Fibroblast of villous mesenchyme (primary cell): ENCODE data around the gene MRPL16. TPM values are rescaled to one million over a fixed set of nuclear protein-coding genes. Genes with fewer than 3 reads are reported as not detected.

ENCODE experiments used
- DNase-seq: peaks from one replicate; pipeline ENCODE4 v3.0.0-alpha.2; 2010; ENCODE audit warnings: low read depth
- H3K4me3 ChIP-seq: 2 replicates; pipeline ENCODE4 v1.5.1; 2011; ENCODE audit warnings: low read depth, mild to moderate bottlenecking, low read length
- total RNA-seq: library from RNA; depleted of rRNA; stranded (reverse); fragments of >200 nt; gene quantifications from 2 replicates; pipeline ENCODE4 v1.2.3, GENCODE V29; 2012
- TF ChIP-seq, protein P1 (sequence below): IDR thresholded peaks from 2 replicates; pipeline ENCODE4 v1.5.1; 2012; ENCODE audit warnings: low read depth, mild to moderate bottlenecking, low read length; ENCODE audit not compliant: insufficient read depth

Gene MRPL16
- total RNA-seq, 1 donor = 44.5 TPM

DNA sequence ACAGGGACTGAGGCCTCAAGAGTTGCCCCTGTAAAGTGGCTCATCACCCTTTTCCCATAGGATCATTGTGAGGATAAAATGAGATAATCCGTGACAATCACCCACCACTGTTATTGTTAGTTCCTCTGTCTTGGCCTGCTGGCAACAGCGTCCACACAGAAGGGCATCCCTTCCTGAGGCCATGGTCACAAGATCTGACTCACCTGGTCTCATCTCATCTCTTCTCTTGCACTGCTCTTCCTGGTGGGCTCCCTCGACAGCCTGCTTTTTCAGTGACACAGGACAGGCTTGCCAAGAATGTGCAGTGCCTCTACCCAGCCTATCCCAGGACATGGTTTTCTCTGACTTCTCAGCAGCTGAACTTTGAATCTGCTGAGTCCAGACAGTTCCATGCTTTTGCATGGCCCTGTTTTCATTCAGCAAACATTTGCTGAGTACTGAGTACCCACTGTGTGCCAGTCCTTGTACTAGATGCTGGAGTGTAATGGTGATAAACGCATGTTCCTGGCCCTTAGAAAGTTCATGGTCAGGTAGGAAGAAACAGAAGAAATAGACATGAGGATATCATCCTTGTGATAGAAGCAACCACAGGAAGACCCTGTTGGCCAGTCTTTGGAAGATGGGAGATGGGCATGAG, 52.1 kb downstream of the MRPL16 start:
- H3K4me3 ChIP-seq = no peak overlapping the region
- TF ChIP-seq, protein P1, sequence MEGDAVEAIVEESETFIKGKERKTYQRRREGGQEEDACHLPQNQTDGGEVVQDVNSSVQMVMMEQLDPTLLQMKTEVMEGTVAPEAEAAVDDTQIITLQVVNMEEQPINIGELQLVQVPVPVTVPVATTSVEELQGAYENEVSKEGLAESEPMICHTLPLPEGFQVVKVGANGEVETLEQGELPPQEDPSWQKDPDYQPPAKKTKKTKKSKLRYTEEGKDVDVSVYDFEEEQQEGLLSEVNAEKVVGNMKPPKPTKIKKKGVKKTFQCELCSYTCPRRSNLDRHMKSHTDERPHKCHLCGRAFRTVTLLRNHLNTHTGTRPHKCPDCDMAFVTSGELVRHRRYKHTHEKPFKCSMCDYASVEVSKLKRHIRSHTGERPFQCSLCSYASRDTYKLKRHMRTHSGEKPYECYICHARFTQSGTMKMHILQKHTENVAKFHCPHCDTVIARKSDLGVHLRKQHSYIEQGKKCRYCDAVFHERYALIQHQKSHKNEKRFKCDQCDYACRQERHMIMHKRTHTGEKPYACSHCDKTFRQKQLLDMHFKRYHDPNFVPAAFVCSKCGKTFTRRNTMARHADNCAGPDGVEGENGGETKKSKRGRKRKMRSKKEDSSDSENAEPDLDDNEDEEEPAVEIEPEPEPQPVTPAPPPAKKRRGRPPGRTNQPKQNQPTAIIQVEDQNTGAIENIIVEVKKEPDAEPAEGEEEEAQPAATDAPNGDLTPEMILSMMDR = no peak
- no peak for DNase-seq

DNA sequence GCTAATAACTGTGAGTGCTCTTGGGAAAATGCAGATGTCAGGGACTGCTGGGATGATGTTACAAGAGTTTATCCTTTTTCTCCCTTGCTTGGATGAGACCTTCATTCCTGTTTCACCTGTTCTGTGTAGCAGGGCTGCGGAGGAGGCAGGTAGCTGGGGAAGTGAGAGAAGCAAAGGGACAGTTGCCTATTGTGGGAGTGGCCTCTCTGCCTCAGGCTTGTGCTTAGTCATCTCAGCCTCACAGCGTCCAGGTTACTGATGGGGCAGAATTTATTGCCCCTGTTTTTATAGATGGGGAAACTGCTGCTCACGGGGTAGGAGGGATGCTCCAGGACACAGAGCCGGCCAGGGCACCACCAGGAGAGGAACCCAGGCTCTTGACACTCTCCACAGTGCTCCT, 53.7 kb downstream of the MRPL16 start:
- H3K4me3 ChIP-seq = no peak overlapping the region
- TF ChIP-seq, protein P1 = no peak
- peak; percentile 37 for DNase-seq

DNA sequence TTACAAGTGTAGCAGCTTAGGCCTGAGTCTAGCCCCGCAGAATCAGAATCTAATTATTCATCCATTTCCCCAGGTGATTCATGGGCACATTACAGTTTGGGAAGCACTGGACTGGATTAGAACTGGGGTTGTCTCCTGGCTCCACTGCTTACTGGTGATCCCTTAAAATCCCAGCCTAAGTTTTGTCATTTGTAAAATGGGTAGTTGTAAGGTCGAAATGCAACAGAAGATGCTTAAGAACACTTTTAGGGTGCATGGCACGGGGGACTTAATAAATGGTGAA, 54.1 kb downstream of the MRPL16 start:
- TF ChIP-seq, protein P1 = no peak
- peak overlapping the region; percentile 88 for H3K4me3 ChIP-seq
- DNase-seq = peak; percentile 8

Other genes starting within 250 kb of the MRPL16 start
- gene OSBP, start 195.0 kb downstream of the MRPL16 start, total RNA-seq = 34.8 and 44.0 TPM in 2 replicates
- gene PATL1, start 141.7 kb downstream of the MRPL16 start, total RNA-seq = 15.5 and 17.1 TPM in 2 replicates
- not detected in 2 replicates for gene OR10V1, start 96.9 kb downstream of the MRPL16 start, total RNA-seq
- 33.7 and 38.7 TPM in 2 replicates for gene STX3, start 55.4 kb downstream of the MRPL16 start, total RNA-seq
- not detected in 2 replicates for gene CBLIF, start 34.7 kb upstream of the MRPL16 start, total RNA-seq
- gene TCN1, start 55.7 kb upstream of the MRPL16 start, total RNA-seq = not detected in 2 replicates
- not detected in 2 replicates for gene OOSP3, start 68.0 kb upstream of the MRPL16 start, total RNA-seq
- not detected in 2 replicates for gene OOSP1, start 127.7 kb upstream of the MRPL16 start, total RNA-seq
- gene OOSP4A, start 153.3 kb upstream of the MRPL16 start, total RNA-seq = not detected in 2 replicates
- gene OOSP4B, start 206.4 kb upstream of the MRPL16 start, total RNA-seq = not detected in 2 replicates
- not detected in 2 replicates for gene OOSP2, start 229.6 kb upstream of the MRPL16 start, total RNA-seq
- not detected in 2 replicates for gene MS4A3, start 245.9 kb upstream of the MRPL16 start, total RNA-seq